GM23338 (cell line): ENCODE results near the gene DEK.

Source experiments
- CREB1 ChIP-seq: fragments of 250-450 bp; sonication (Bioruptor Pico); IDR thresholded peaks from 2 replicates; pipeline ENCODE4 v1.5.0; 2020; ENCODE audit warnings: low read depth, mild to moderate bottlenecking, moderate library complexity
- CTCF ChIP-seq, 2 experiments: fragments of 200-600 bp in 1 of 2; sonication (generic) in 1 of 2; conservative IDR thresholded peaks; 2 replicates each; pipeline versions ENCODE4 v1.5.1 to v1.6.1; 2016 to 2017; ENCODE audit warnings: antibody characterized with exemption in 2 of 2, low read depth in 2 of 2, mild to moderate bottlenecking in 2 of 2, moderate library complexity in 1 of 2
- ETS1 ChIP-seq: IDR thresholded peaks from 2 replicates; pipeline ENCODE4 v1.6.1; 2016; ENCODE audit warnings: antibody characterized with exemption
- EZH2 ChIP-seq: fragments of 200-600 bp; sonication (generic); IDR thresholded peaks from one replicate; pipeline ENCODE4 v1.8.0; 2017; ENCODE audit warnings: antibody characterized with exemption, mild to moderate bottlenecking, low read depth; ENCODE audit not compliant: unreplicated experiment
- EZH2phosphoT487 ChIP-seq: fragments of 200-600 bp; sonication (generic); IDR thresholded peaks from one replicate; pipeline ENCODE4 v1.8.1; 2018; ENCODE audit warnings: antibody characterized with exemption; ENCODE audit not compliant: unreplicated experiment
- JUNB ChIP-seq: IDR thresholded peaks from one replicate; pipeline ENCODE4 v1.6.1; 2016; ENCODE audit warnings: antibody characterized with exemption; ENCODE audit not compliant: unreplicated experiment
- NANOG ChIP-seq: IDR thresholded peaks from 2 replicates; pipeline ENCODE4 v1.6.1; 2016; ENCODE audit warnings: antibody characterized with exemption, borderline replicate concordance
- POLR2AphosphoS5 ChIP-seq: IDR thresholded peaks from 2 replicates; pipeline ENCODE4 v1.6.1; 2016; ENCODE audit warnings: antibody characterized with exemption, low read depth
- STAT1 ChIP-seq: IDR thresholded peaks from one replicate; pipeline ENCODE4 v1.6.1; 2016; ENCODE audit warnings: antibody characterized with exemption; ENCODE audit not compliant: unreplicated experiment
- TF ChIP-seq, protein P1 (sequence below): IDR thresholded peaks from one replicate; pipeline ENCODE4 v1.6.1; 2018; ENCODE audit warnings: antibody characterized with exemption; ENCODE audit not compliant: unreplicated experiment

DNA sequence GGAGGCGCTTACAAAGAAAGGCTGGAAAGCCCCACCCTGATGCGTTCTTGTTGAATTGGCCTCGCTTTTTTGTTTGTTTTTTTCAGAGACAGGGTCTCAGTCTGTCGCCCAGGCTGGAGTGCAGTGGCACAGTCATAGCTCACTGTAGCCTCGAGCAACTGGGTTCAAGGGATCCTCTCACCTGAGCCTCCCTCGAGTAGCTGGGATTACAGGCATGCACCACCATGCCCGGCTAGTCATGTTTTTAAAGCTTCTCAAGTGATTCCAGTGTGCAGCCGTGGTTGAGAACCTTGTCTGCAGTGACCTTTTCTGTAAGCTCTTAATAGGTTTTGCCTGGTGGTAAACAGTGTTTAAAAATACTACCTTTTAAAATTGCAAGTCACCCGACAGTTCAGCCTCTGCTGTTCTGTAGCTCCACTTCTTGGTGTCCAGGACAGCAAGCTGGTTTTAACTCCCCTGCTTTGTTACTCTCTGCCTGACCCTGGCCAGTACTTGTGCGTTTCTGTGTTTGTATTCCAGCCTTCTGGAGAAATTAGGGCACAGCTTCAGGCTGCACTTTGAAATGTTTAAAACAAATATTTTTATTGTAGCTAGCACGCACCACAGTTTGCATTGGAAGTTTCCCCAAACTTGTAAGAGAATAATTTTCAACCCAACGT, 54.7 kb downstream of the DEK start:
- TF ChIP-seq POLR2AphosphoS5 (no peak), ETS1 (no peak), EZH2phosphoT487 (no peak), EZH2 (no peak), CTCF (conservative IDR thresholded peaks at IDR 0.05; ENCODE audit: low read depth in 2 of 2) (no peak), STAT1 (no peak), CREB1 (CRISPR knock-in tag) (no peak), JUNB (no peak), NANOG (no peak)
- TF ChIP-seq, protein P1, sequence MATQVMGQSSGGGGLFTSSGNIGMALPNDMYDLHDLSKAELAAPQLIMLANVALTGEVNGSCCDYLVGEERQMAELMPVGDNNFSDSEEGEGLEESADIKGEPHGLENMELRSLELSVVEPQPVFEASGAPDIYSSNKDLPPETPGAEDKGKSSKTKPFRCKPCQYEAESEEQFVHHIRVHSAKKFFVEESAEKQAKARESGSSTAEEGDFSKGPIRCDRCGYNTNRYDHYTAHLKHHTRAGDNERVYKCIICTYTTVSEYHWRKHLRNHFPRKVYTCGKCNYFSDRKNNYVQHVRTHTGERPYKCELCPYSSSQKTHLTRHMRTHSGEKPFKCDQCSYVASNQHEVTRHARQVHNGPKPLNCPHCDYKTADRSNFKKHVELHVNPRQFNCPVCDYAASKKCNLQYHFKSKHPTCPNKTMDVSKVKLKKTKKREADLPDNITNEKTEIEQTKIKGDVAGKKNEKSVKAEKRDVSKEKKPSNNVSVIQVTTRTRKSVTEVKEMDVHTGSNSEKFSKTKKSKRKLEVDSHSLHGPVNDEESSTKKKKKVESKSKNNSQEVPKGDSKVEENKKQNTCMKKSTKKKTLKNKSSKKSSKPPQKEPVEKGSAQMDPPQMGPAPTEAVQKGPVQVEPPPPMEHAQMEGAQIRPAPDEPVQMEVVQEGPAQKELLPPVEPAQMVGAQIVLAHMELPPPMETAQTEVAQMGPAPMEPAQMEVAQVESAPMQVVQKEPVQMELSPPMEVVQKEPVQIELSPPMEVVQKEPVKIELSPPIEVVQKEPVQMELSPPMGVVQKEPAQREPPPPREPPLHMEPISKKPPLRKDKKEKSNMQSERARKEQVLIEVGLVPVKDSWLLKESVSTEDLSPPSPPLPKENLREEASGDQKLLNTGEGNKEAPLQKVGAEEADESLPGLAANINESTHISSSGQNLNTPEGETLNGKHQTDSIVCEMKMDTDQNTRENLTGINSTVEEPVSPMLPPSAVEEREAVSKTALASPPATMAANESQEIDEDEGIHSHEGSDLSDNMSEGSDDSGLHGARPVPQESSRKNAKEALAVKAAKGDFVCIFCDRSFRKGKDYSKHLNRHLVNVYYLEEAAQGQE = no peak
